Measurements from ENCODE around the gene ITPR1.

GRCh38 chr3:4765212-4765611 is 272.1 kb downstream of the ITPR1 start:
- no peak for TF ChIP-seq CTCF (conservative IDR thresholded peaks at IDR 0.05 in 1 of 2, IDR thresholded peaks at IDR 0.05 in 1 of 2; ENCODE audit: extremely low read depth in 1 of 2, insufficient read depth in 1 of 2, low read depth in 1 of 2, low read length in 2 of 2)
- no peak for TF ChIP-seq EZH2 (IDR thresholded peaks at IDR 0.05; ENCODE audit: borderline replicate concordance, low read length)
